Ectodermal cell (in vitro differentiated cells): ENCODE results near the gene WWOX.

Source experiments
- H3K27ac ChIP-seq: 2 replicates; pipeline ENCODE4 v1.7.0; 2013; ENCODE audit warnings: mild to moderate bottlenecking, low read depth, low read length; ENCODE audit not compliant: insufficient read depth, poor library complexity, severe bottlenecking
- H3K27me3 ChIP-seq: 2 replicates; pipeline ENCODE4 v1.7.0; 2013; ENCODE audit warnings: mild to moderate bottlenecking, low read length; ENCODE audit not compliant: insufficient read depth, control insufficient read depth, poor library complexity, severe bottlenecking
- H3K36me3 ChIP-seq: one replicate; pipeline ENCODE4 v1.7.0; 2013; ENCODE audit warnings: low read length; ENCODE audit not compliant: control insufficient read depth, insufficient read depth
- H3K4me1 ChIP-seq: one replicate; pipeline ENCODE4 v1.7.0; 2013; ENCODE audit warnings: low read length; ENCODE audit not compliant: control insufficient read depth, insufficient read depth
- H3K4me3 ChIP-seq: 2 replicates; pipeline ENCODE4 v1.7.0; 2013; ENCODE audit warnings: low read depth, low read length, control low read depth; ENCODE audit not compliant: insufficient read depth
- H3K9me3 ChIP-seq: 2 replicates; pipeline ENCODE4 v1.7.0; 2013; ENCODE audit warnings: mild to moderate bottlenecking, low read length, moderate library complexity; ENCODE audit not compliant: control insufficient read depth
- WGBS, 2 experiments: methylation state at CpG; one replicate each; pipeline ENCODE4 v1.1.7; 2013; ENCODE audit warnings: missing lambda C conversion rate in 2 of 2; 5-methylcytosine and 5-hydroxymethylcytosine counted together

The WWOX gene

DNA sequence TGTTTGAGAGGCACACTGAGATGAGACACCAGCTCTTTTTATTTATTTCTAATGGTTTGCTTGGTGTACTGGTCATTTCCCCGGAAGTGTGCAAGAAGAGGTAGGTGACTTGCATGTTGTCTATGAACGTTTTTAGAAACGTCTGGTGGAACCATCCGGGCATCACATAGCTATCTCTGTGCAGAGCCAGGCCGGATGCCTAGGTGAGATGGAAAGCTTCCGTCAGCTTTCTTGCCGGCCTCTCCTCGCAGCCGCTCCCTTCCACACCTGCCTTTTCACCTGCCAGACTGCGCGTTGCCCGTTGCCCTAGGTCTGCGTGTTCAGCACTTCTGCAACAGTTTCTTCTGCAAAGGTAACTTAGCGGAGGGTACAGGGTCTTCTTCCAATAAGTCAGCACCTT, 416.0 kb downstream of the WWOX start:
- H3K9me3 ChIP-seq, result no peaks in the 10 kb centered on the region
- no peaks in the 10 kb centered on the region for H3K36me3 ChIP-seq
- H3K27ac ChIP-seq, result no peak overlapping the region
- H3K4me1 ChIP-seq, result no peaks in the 10 kb centered on the region
- no peaks in the 10 kb centered on the region for H3K27me3 ChIP-seq
- 94 to 95% methylated on average over 14 of the region's 14 CpGs for WGBS, 2 experiments
- no peak overlapping the region for H3K4me3 ChIP-seq

DNA sequence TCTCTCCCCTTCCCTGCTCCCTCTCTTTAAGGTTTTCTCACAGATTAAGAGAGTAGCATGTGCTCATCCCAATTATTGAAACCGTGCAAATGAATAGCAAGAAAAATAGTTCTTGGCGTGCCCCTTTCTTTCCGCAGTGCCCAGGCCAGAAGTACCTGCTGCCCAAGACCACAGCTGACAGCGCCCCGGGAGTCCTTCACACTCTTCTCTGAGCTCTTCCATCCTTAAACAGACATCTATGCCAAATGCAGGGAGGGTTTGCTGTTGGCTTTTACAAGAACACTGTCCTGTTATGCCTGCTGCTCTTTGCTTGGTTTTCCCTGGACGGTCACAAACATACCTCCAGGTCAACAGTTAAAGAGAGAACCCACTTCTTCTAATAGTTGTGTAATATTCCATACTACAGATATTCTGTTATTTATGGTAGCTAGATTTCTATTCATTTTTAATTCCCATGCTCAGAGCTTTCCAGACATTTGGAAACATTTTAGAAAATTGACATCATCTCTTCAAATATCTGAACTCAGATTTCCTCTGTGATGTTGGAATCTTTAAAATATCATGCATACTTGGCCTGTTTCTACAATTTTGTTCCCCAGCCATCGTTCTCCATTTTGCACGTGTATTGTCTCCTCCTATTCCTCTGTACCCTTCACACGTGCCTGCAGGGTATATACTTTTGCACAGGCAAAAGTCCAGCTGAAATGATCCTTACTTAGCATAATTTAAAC, 416.7 kb downstream of the WWOX start:
- Histone ChIP-seq H3K36me3 (no peaks in the 10 kb centered on the region), H3K9me3 (no peaks in the 10 kb centered on the region), H3K4me1 (no peaks in the 10 kb centered on the region), H3K4me3 (no peak overlapping the region), H3K27me3 (no peaks in the 10 kb centered on the region), H3K27ac (no peak overlapping the region)
- WGBS, 2 experiments, result 92 to 94% methylated on average over 8 to 9 of the region's 9 CpGs

DNA sequence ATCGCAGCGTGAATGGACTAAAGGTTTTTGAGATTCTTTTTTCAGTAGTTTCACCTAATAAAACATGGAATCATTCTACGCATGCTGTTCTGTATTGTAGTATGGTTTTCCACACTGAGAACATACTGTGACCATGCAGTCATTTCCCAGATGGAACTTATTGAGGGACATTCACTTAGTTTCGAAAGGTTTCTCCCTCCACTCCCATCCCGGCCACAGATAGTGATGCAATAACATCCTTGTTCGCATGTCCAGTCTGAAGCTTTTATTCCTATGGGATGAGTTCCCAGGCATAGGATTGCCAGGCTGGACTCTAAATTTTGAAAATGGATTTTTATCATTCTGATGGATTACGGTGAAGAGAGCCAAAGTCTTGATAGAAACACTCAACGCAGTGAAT, 420.4 kb downstream of the WWOX start:
- Histone ChIP-seq H3K9me3 (no peaks in the 10 kb centered on the region), H3K27ac (no peak overlapping the region), H3K4me3 (no peak overlapping the region), H3K4me1 (no peaks in the 10 kb centered on the region), H3K36me3 (no peaks in the 10 kb centered on the region), H3K27me3 (no peaks in the 10 kb centered on the region)
- 98% methylated on average over 8 of the region's 8 CpGs for WGBS, 2 experiments

DNA sequence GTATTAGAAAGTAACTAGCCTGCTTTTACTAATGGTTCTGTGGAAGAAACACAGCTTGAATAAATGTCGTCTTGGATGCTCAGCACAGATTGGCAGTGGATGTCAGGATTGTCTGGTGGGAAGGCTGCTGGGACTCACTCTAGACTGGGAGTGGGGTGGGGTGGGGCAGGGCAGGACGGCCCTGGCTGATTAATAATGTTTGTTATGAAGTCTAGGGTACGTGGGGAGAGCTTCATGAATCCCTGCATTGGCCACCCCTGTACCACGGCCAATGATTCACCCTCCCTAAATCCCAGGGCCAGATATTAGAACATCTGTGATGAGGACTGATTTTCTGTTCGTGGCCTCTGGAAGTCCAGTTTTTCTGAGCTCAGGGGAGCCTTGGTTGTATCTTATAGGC, 421.0 kb downstream of the WWOX start:
- Histone ChIP-seq H3K27ac (no peak overlapping the region), H3K36me3 (no peaks in the 10 kb centered on the region), H3K4me3 (no peak overlapping the region), H3K27me3 (no peaks in the 10 kb centered on the region), H3K9me3 (no peaks in the 10 kb centered on the region), H3K4me1 (no peaks in the 10 kb centered on the region)
- 94 to 95% methylated on average over 5 of the region's 5 CpGs for WGBS, 2 experiments

DNA sequence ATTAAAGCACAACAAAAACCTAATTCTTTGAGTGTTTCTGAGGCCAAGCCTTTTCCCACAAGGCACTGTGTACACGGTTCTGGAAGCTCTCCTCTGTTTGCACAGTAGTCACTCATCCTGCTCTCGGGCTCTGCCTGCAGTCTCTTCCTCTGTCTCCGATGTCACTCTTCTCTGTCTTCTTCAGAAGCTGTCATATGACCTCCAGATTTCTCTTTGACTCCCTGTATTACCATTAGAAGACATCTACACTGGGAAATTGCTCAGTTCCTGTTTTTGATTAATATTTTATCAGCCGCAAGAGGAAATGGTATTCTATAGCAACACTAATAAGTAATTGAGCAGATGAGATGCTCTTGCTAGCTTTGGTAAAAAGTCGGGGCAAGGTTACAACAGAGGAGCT, 422.9 kb downstream of the WWOX start:
- Histone ChIP-seq H3K4me3 (no peak overlapping the region), H3K27ac (no peak overlapping the region)
- WGBS, 2 experiments, result 87 to 88% methylated on average over 5 of the region's 5 CpGs

DNA sequence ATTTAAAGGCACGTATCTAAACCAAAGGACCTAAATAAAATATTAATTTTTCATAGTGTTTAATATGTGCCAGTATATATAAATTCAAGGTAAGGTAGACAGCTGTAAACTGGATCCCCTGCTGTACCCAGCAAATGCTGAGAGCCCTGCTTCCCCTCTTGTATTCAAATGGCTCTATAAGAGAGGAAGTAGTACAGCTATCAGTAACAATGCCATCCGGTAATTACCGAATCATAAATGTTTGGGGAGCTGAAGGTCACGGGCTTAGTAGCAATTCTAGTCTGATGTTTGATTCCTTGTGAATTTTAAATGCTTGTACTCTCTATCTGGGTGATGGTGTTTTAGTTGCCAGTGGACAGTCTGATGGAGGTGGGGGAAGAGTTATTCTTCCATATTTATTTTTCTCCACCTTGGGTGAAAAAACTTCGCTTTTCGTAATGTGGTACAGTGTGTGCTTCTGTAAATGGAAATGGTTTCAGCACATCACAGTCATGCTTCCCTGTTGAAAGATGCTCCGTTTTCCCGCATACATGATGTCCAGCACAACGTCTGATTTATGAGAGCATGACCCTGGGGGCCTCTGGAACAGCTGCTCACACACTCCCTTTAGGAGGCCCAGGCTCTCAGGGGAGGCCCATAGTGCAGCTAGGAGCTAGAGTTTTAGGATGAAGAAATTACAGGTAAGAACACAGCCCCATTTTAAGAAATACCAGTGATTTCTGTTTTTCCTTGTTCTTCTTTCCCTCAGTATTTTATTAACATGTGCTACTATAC, 423.9 kb downstream of the WWOX start:
- H3K4me1 ChIP-seq, result no peaks in the 10 kb centered on the region
- no peak overlapping the region for H3K27ac ChIP-seq
- WGBS, 2 experiments, result 92 to 97% methylated on average over 8 to 9 of the region's 9 CpGs
- no peaks in the 10 kb centered on the region for H3K36me3 ChIP-seq
- H3K4me3 ChIP-seq, result no peak overlapping the region
- no peaks in the 10 kb centered on the region for H3K9me3 ChIP-seq
- H3K27me3 ChIP-seq, result no peaks in the 10 kb centered on the region

More for the DNA sequence above, 422.9 kb downstream of the WWOX start:
- Histone ChIP-seq H3K36me3 (no peaks in the 10 kb centered on the region), H3K4me1 (no peaks in the 10 kb centered on the region), H3K27me3 (no peaks in the 10 kb centered on the region), H3K9me3 (no peaks in the 10 kb centered on the region)

DNA sequence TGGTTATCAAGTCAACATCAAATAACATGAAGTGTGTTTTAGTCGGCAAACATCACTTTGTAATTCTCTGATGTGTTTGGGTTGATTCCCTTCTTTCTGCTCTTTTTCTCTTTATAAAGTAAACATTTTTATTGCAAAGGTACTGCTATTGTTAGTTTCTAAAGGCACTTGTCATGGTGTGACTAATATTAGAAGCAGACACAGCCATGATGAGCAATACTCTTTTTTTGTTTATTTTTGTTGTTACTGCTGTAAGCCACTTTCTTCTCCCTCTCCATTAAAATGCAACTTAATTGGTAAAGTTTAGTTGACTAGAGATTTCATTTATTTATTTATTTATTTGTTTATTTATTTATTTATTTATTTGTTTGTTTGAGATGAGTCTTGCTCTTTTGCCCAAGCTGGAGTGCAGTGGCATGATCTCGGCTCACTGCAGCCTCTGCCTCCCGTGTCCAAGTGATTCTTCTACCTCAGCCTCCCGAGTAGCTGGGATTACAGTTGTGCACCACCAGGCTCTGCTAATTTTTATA, 424.7 kb downstream of the WWOX start:
- 92 to 94% methylated on average over 3 to 4 of the region's 4 CpGs for WGBS, 2 experiments
- Histone ChIP-seq H3K27ac (no peak overlapping the region), H3K9me3 (no peaks in the 10 kb centered on the region), H3K36me3 (no peaks in the 10 kb centered on the region), H3K4me3 (no peak overlapping the region), H3K4me1 (no peaks in the 10 kb centered on the region), H3K27me3 (no peaks in the 10 kb centered on the region)

DNA sequence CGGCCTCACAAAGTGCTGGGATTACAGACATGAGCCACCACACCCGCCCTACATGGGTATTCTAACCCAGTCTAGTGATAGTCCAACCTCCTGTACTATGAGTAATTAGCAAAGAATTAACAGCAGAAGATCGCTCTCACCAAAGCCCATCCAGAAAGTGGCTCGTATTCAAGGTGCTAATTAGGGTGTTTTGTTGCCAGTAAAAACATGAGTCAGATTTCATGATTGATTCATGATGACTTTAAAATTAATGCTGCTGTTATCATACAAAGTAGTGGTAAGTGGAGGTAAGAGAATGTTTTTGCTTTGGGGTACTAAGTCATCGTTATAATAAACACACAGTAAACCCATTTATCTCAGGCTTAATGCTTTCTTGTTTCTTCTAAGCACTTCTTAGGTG, 428.8 kb downstream of the WWOX start:
- Histone ChIP-seq H3K4me1 (no peaks in the 10 kb centered on the region), H3K4me3 (no peak overlapping the region), H3K27me3 (no peaks in the 10 kb centered on the region), H3K9me3 (no peaks in the 10 kb centered on the region), H3K36me3 (no peaks in the 10 kb centered on the region), H3K27ac (no peak overlapping the region)
- WGBS, 2 experiments, result 92 to 95% methylated on average over 4 to 5 of the region's 5 CpGs

DNA sequence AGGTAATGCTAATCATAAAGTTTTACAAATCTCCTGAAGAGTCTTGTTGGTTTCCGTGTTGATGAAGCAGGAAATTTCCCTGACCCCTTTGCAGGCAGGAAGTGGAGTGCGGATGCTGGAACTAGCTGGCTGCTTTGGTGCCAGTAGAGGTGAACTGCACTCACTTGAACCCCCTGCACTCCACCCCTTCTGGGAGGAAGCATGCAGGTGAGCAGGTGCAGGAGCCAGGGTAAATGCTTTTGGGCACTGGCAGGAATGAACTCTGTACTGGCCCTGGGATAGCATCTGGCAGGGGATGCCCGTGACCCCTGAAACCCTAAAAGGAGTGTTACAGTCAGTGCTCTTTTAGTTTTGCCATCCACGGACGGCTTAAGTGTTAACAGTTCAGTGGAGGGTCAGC, 430.4 kb downstream of the WWOX start:
- no peaks in the 10 kb centered on the region for H3K27me3 ChIP-seq
- 91 to 94% methylated on average over 5 of the region's 5 CpGs for WGBS, 2 experiments

DNA sequence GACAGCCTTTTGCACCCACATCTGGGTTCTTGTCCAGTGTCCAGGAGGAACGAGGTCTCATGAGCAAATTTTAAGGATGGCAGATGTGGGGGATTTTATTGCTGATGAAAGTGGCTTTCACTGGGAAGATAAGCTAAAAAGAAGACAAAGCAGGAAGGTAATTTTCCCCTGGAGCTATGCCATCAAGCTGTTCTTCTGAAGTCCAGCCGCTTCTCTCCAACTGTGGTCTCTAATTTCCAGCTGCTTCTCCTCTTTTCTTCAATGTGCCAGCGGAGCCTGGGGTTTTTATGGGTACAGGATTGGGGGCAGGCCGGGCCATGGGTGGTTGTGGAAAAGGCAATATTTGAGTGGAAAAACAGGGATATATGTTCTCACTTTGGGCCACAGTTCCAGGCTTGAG, 430.8 kb downstream of the WWOX start:
- H3K36me3 ChIP-seq, result no peaks in the 10 kb centered on the region
- no peak overlapping the region for H3K27ac ChIP-seq
- no peaks in the 10 kb centered on the region for H3K4me1 ChIP-seq
- WGBS, 2 experiments, result 69 to 73% methylated on average over 4 of the region's 4 CpGs
- H3K9me3 ChIP-seq, result no peaks in the 10 kb centered on the region
- H3K4me3 ChIP-seq, result no peak overlapping the region
- no peaks in the 10 kb centered on the region for H3K27me3 ChIP-seq

More for the DNA sequence above, 430.4 kb downstream of the WWOX start:
- Histone ChIP-seq H3K4me3 (no peak overlapping the region), H3K27ac (no peak overlapping the region), H3K9me3 (no peaks in the 10 kb centered on the region), H3K4me1 (no peaks in the 10 kb centered on the region), H3K36me3 (no peaks in the 10 kb centered on the region)
